GM19395 (cell line): Measurements from ENCODE around the gene ZNHIT3.

Source experiments
- ATAC-seq: cut with Tn5 transposase; IDR thresholded peaks from one replicate; pipeline ENCODE4 v1.9.1; 2021; ENCODE audit warnings: mild to moderate bottlenecking, moderate library complexity; ENCODE audit not compliant: unreplicated experiment

ZNHIT3 gene

GRCh38 chr17:36545077-36545464 lies 58.6 kb downstream of the ZNHIT3 start:
- peak; percentile 31 for ATAC-seq
